Measurements from ENCODE around the gene LRRC70.
"Not testable (repeated sequence)": the region's sequence is repeated elsewhere in the genome, so short reads cannot be mapped to it uniquely, and the experiment has no call there.

LRRC70 gene

DNA sequence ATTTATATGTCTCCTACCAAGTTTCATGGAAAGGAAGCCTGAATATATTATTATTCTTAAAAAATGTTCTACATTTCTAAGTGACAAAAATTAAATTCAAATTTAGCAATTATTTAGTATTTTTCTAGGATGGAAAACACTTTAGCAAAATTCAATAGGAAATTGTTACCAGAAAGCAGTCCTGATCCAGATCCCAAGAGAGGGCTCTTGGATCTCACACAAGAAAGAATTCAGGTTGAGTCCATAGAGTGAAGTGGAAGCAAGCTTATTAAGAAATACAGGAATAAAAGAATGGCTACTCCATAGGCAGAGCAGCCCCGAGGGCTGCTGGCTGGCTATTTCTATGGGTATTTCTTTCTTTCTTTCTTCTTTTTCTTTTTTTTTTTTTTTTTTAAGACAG, 44.7 kb downstream of the LRRC70 start:
- Histone ChIP-seq H3K79me2 (ENCODE audit: insufficient read depth, low read length) (no peaks in the 10 kb centered on the region), H3K4me3 (ENCODE audit: insufficient read depth, low read length, poor library complexity, severe bottlenecking) (no peak overlapping the region), H3K9ac (ENCODE audit: low read length) (no peak overlapping the region), H3K9me3 (ENCODE audit: insufficient read depth, low read length) (no peaks in the 10 kb centered on the region), H3K4me2 (ENCODE audit: low read depth, low read length, poor library complexity, severe bottlenecking) (no peak overlapping the region), H3K27me3 (ENCODE audit: low read length) (no peaks in the 10 kb centered on the region), H4K20me1 (ENCODE audit: low read depth, low read length) (no peaks in the 10 kb centered on the region), H3K27ac (ENCODE audit: low read depth, low read length) (no peak overlapping the region), H2AFZ (ENCODE audit: low read depth, low read length, severe bottlenecking) (no peak overlapping the region), H3K36me3 (ENCODE audit: low read length) (peaks cover 8% of the 10 kb centered on the region; the same call in 1 of the 2 replicates), H3K9me2 (replicated peaks; ENCODE audit: insufficient read depth, low read length) (no peaks in the 10 kb centered on the region), H3F3A (ENCODE audit: insufficient read depth) (no peaks in the 10 kb centered on the region; the same call in 1 of the 2 replicates)
- TF ChIP-seq EZH2phosphoT487 (conservative IDR thresholded peaks at IDR 0.05; ENCODE audit: low read length) = no peak
- no peak for TF ChIP-seq CTCF (IDR thresholded peaks at IDR 0.05; ENCODE audit: insufficient read depth, low read length, poor library complexity, severe bottlenecking)

DNA sequence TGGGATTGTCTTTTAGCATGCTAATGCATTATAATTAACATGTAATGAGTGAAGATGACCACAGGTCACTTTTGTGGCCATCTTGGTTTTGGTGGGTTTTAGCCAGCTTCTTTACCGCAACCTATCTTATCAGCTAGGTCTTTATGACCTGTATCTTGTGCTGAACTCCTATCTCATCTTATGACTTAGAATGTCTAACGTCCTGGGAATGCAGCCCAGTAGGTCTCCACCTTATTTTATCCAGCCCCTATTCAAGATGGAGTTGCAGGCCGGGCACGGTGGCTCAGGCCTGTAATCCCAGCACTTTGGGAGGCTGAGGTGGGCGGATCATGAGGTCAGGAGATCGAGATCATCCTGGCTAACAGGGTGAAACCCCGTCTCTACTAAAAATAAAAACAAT, 45.8 kb downstream of the LRRC70 start:
- H3K4me2 ChIP-seq (ENCODE audit: low read depth, low read length, poor library complexity, severe bottlenecking); H3F3A ChIP-seq (ENCODE audit: insufficient read depth); H3K27ac ChIP-seq (ENCODE audit: low read depth, low read length); H3K79me2 ChIP-seq (ENCODE audit: insufficient read depth, low read length); H3K9ac ChIP-seq (ENCODE audit: low read length); H3K4me3 ChIP-seq (ENCODE audit: insufficient read depth, low read length, poor library complexity, severe bottlenecking); H2AFZ ChIP-seq (ENCODE audit: low read depth, low read length, severe bottlenecking); H4K20me1 ChIP-seq (ENCODE audit: low read depth, low read length); H3K9me2 ChIP-seq (replicated peaks; ENCODE audit: insufficient read depth, low read length); H3K27me3 ChIP-seq (ENCODE audit: low read length); H3K36me3 ChIP-seq (ENCODE audit: low read length); H3K9me3 ChIP-seq (ENCODE audit: insufficient read depth, low read length): not testable (repeated sequence)

DNA sequence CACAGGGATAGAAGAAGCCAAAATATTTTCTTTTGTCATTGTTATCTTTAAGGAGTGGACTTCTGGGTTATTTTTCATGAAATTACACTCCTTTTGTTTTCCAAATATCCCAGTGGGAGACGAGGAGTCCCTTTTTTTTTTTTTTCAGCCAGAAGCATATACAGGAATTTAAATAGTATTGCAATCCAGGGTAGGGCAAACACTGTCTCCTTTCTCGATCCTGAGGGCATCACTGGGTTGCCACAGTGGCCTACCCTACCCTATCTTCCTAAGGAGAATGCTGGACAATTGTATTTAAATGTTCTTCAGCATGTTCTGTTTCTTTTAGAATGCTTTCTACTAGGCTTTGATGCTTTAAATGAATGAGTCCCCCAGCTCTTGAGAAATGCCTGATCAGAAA, 47.9 kb downstream of the LRRC70 start:
- Histone ChIP-seq H3K9me2 (replicated peaks; ENCODE audit: insufficient read depth, low read length) (no peaks in the 10 kb centered on the region), H3K79me2 (ENCODE audit: insufficient read depth, low read length) (no peaks in the 10 kb centered on the region), H2AFZ (ENCODE audit: low read depth, low read length, severe bottlenecking) (no peak overlapping the region), H3K36me3 (ENCODE audit: low read length) (peaks cover 8% of the 10 kb centered on the region; the same call in 1 of the 2 replicates), H3K9me3 (ENCODE audit: insufficient read depth, low read length) (no peaks in the 10 kb centered on the region), H3K9ac (ENCODE audit: low read length) (no peak overlapping the region), H3K4me3 (ENCODE audit: insufficient read depth, low read length, poor library complexity, severe bottlenecking) (no peak overlapping the region), H3K4me2 (ENCODE audit: low read depth, low read length, poor library complexity, severe bottlenecking) (no peak overlapping the region), H4K20me1 (ENCODE audit: low read depth, low read length) (no peaks in the 10 kb centered on the region), H3F3A (ENCODE audit: insufficient read depth) (no peaks in the 10 kb centered on the region; the same call in 1 of the 2 replicates), H3K27ac (ENCODE audit: low read depth, low read length) (no peak overlapping the region), H3K27me3 (ENCODE audit: low read length) (no peaks in the 10 kb centered on the region)
- TF ChIP-seq CTCF (IDR thresholded peaks at IDR 0.05; ENCODE audit: insufficient read depth, low read length, poor library complexity, severe bottlenecking) = no peak

DNA sequence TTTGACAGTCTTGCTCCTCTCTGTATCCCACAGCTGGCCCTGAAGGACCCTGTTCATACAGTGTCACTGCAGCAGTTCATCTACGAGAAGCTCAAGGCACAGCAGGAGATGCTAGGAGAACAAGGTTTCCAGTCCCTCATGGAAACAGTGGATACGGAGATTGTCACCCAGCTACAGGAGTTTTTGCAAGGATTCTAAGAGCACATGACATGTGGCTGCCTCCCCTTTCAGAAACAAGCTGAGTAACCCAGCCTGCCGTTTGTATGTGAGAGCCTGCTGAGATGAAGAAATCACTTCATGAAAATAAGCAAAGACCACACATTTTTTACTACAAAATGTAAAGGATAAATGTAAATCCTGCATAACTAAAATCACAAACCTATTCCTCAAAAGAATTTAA, 48.5 kb downstream of the LRRC70 start:
- Histone ChIP-seq H3K27me3 (ENCODE audit: low read length) (no peaks in the 10 kb centered on the region), H2AFZ (ENCODE audit: low read depth, low read length, severe bottlenecking) (no peak overlapping the region), H3K79me2 (ENCODE audit: insufficient read depth, low read length) (no peaks in the 10 kb centered on the region), H3K9me3 (ENCODE audit: insufficient read depth, low read length) (no peaks in the 10 kb centered on the region), H3K4me3 (ENCODE audit: insufficient read depth, low read length, poor library complexity, severe bottlenecking) (no peak overlapping the region), H3K27ac (ENCODE audit: low read depth, low read length) (no peak overlapping the region), H3F3A (ENCODE audit: insufficient read depth) (no peaks in the 10 kb centered on the region; the same call in 1 of the 2 replicates), H3K9ac (ENCODE audit: low read length) (no peak overlapping the region), H4K20me1 (ENCODE audit: low read depth, low read length) (no peaks in the 10 kb centered on the region), H3K9me2 (replicated peaks; ENCODE audit: insufficient read depth, low read length) (no peaks in the 10 kb centered on the region), H3K36me3 (ENCODE audit: low read length) (peaks cover 8% of the 10 kb centered on the region; the same call in 1 of the 2 replicates), H3K4me2 (ENCODE audit: low read depth, low read length, poor library complexity, severe bottlenecking) (no peak overlapping the region)
- no peak for TF ChIP-seq EZH2phosphoT487 (conservative IDR thresholded peaks at IDR 0.05; ENCODE audit: low read length)
- no peak for TF ChIP-seq CTCF (IDR thresholded peaks at IDR 0.05; ENCODE audit: insufficient read depth, low read length, poor library complexity, severe bottlenecking)
